Keratinocyte (primary cell): ENCODE data around the gene CLEC16A.

Experiments
- EZH2 ChIP-seq: IDR thresholded peaks from one replicate; pipeline ENCODE4 v1.6.1; 2012; ENCODE audit warnings: inconsistent platforms, mild to moderate bottlenecking, low read length, moderate library complexity
- TF ChIP-seq, protein P1 (sequence below), 3 experiments: IDR thresholded peaks in 1 of 3; conservative IDR thresholded peaks in 1 of 3; optimal IDR thresholded peaks in 1 of 3; 2 replicates in 2 of 3; 3 replicates in 1 of 3; pipeline versions ENCODE3 to v1.5.1; 2011; ENCODE audit warnings: low read length in 3 of 3, mild to moderate bottlenecking in 3 of 3, moderate library complexity in 2 of 3, control low read depth in 1 of 3, inconsistent platforms in 1 of 3; ENCODE audit not compliant: insufficient read depth in 2 of 3; ENCODE audit errors: extremely low read depth in 1 of 3

DNA sequence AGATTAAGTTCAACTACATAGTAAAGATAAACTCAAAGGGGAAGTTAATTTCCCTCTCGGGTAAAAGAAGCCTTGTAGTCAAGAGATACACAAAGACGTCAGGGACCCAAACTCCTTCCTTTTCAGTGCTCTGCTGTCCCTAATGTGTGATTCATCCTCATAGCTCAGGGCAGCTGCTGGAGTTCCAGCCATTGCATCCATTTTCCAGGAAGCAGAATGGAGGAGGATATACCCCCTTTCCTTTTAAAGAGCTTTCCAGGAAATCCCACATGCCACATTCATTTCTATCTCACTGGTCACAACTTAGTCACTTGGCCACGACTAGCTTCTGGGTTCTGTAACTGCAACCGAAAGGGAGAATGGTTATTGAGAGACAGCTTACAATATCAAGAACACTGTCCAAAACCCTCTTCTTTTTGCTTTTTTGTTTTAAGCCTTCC, 216.3 kb downstream of the CLEC16A start:
- TF ChIP-seq, protein P1, sequence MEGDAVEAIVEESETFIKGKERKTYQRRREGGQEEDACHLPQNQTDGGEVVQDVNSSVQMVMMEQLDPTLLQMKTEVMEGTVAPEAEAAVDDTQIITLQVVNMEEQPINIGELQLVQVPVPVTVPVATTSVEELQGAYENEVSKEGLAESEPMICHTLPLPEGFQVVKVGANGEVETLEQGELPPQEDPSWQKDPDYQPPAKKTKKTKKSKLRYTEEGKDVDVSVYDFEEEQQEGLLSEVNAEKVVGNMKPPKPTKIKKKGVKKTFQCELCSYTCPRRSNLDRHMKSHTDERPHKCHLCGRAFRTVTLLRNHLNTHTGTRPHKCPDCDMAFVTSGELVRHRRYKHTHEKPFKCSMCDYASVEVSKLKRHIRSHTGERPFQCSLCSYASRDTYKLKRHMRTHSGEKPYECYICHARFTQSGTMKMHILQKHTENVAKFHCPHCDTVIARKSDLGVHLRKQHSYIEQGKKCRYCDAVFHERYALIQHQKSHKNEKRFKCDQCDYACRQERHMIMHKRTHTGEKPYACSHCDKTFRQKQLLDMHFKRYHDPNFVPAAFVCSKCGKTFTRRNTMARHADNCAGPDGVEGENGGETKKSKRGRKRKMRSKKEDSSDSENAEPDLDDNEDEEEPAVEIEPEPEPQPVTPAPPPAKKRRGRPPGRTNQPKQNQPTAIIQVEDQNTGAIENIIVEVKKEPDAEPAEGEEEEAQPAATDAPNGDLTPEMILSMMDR (optimal IDR thresholded peaks at IDR 0.05 in 1 of 3, IDR thresholded peaks at IDR 0.05 in 1 of 3, conservative IDR thresholded peaks at IDR 0.05 in 1 of 3; ENCODE audit: extremely low read depth in 1 of 3, insufficient read depth in 2 of 3, low read length in 3 of 3), result no peak
- TF ChIP-seq EZH2, result no peak
